ENCODE results near the gene C7orf57. TPM values are rescaled to one million over a fixed set of nuclear protein-coding genes. Genes with fewer than 3 reads are reported as not detected.

Gene C7orf57
- total RNA-seq, 1 donor, result under 0.01 TPM

DNA sequence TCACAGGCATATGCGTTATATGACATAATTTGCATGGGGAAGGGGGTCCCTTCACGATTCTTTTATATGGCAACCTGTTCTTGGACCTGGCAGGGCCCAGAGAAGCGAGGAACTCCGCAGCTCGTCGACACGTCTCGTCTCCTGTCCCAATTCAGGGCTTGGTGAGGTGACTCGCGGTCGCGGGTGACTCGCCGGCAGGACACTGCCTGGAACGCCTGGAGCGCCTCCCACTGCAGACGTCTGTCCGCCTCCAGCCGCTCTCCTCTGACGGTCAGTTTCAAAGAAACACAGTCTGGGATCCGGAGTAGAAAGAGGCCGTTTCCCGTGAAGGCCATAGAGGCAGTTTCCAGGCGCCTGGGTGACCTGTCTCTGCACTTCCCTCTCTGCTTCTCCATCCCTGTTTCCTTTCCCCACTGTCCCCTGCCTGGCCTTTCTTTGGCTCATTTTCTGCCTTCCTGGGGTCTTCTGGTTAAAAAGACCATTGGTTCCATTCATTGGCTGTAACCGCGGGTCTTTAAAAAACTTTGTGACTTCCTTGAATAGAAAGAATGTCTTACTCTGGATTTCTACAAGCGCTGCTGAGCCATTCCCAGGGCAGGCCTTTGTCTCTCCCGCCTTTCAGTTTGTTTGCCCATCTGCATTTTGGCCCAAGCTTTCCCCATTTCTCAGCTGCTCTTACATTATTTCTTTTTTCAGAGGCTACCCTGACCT, 54.9 kb downstream of the C7orf57 start:
- peak overlapping the region; percentile 82 for H3K4me3 ChIP-seq (ENCODE audit: insufficient read depth, low read length)
- no peaks in the 10 kb centered on the region for H3K27me3 ChIP-seq (ENCODE audit: insufficient read depth, low read length)
- TF ChIP-seq, protein P1, sequence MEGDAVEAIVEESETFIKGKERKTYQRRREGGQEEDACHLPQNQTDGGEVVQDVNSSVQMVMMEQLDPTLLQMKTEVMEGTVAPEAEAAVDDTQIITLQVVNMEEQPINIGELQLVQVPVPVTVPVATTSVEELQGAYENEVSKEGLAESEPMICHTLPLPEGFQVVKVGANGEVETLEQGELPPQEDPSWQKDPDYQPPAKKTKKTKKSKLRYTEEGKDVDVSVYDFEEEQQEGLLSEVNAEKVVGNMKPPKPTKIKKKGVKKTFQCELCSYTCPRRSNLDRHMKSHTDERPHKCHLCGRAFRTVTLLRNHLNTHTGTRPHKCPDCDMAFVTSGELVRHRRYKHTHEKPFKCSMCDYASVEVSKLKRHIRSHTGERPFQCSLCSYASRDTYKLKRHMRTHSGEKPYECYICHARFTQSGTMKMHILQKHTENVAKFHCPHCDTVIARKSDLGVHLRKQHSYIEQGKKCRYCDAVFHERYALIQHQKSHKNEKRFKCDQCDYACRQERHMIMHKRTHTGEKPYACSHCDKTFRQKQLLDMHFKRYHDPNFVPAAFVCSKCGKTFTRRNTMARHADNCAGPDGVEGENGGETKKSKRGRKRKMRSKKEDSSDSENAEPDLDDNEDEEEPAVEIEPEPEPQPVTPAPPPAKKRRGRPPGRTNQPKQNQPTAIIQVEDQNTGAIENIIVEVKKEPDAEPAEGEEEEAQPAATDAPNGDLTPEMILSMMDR (IDR thresholded peaks at IDR 0.05; ENCODE audit: extremely low read depth, low read depth, low read length), result no peak
- peaks cover 53% of the 10 kb centered on the region for H3K4me1 ChIP-seq (ENCODE audit: insufficient read depth, low read length)
- H3K27ac ChIP-seq (ENCODE audit: low read depth, low read length), result no peak overlapping the region
- no peak overlapping the region for H2AFZ ChIP-seq (ENCODE audit: low read length)
- peaks cover 7% of the 10 kb centered on the region for H3K36me3 ChIP-seq (ENCODE audit: insufficient read depth, low read length)
- peaks cover 17% of the 10 kb centered on the region for H3K79me2 ChIP-seq (ENCODE audit: insufficient read depth, low read length)
- no peaks in the 10 kb centered on the region for H4K20me1 ChIP-seq (ENCODE audit: insufficient read depth, low read length)
- no peaks in the 10 kb centered on the region for H3K9me3 ChIP-seq (ENCODE audit: low read depth, low read length)
- peak overlapping the region; percentile 78 for H3K4me2 ChIP-seq (ENCODE audit: insufficient read depth, low read length)
- DNase-seq (ENCODE audit: insufficient read length, low spot score, missing footprints), result peak; percentile 49

DNA sequence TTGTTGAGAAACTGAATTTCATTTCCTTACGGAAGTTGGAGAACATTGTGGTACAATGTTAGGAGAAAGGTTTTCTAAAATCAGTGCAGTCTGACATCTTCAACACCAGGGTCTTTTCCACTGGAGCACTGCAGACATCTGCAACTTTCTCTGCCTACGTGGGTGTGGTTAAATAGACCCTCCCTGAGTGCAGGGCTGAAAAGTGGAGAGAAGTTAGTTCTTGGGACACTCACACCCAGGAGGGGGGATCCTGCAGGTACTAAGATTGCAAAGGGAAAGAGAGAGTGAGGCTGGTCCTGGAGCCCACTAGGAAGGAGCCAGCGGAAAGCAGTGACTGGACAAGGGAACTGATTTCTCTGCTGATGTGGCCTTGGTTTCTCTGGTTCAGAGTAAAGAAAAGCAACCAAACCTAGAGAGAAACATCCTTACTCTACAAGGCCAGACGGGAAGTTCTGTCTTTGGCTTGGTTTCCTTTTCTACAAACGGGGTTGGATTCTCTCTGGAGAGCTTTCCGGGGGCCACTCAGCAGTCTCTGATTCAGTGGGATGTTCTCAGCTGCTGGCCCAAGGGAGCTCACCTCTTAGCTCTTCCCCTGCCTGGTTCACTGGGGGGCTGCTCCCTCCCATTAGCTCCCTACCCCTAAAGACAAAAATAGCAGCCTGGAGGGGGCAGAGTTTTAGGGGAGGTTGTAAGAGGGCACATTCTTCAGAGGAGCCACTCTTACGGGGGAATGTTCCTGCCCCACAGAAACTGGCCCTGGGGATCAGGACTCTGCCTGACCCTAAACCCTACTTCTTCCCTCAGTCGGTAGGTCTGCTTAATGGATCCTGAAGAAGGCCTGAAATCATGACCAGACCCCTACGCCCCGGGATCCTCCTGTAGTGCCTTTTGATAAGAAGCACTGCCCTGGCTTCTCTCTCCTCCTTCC, 56.4 kb downstream of the C7orf57 start:
- Histone ChIP-seq H3K9me3 (ENCODE audit: low read depth, low read length) (no peaks in the 10 kb centered on the region), H3K79me2 (ENCODE audit: insufficient read depth, low read length) (peaks cover 28% of the 10 kb centered on the region), H2AFZ (ENCODE audit: low read length) (no peak overlapping the region), H3K4me2 (ENCODE audit: insufficient read depth, low read length) (no peak overlapping the region), H4K20me1 (ENCODE audit: insufficient read depth, low read length) (no peaks in the 10 kb centered on the region), H3K4me3 (ENCODE audit: insufficient read depth, low read length) (no peak overlapping the region), H3K4me1 (ENCODE audit: insufficient read depth, low read length) (peaks cover 42% of the 10 kb centered on the region), H3K27ac (ENCODE audit: low read depth, low read length) (peak overlapping the region; percentile 48), H3K27me3 (ENCODE audit: insufficient read depth, low read length) (no peaks in the 10 kb centered on the region), H3K36me3 (ENCODE audit: insufficient read depth, low read length) (peaks cover 18% of the 10 kb centered on the region)
- no peak for DNase-seq (ENCODE audit: insufficient read length, low spot score, missing footprints)
- TF ChIP-seq, protein P1 (IDR thresholded peaks at IDR 0.05; ENCODE audit: extremely low read depth, low read depth, low read length), result no peak

DNA sequence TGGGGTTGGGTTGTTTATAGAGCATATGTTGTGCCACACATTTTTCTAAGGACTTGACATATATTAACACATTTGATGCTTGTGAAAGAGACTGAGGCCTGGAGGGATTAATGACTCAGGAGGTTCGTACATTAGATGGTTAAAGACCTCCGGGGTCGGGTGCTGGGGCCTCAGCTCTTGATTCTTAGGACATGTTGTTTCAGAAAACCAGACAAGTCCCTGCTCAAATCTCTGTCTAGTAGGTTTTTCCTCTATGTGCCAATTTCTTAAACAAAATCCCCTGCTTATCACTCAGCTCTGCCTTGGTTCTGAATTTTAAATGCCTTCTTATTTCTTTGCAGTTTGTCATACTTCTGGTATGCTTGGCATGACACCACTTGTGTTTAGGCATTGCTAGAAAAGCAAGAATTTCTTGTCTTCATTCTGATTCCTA, 59.5 kb downstream of the C7orf57 start:
- H2AFZ ChIP-seq (ENCODE audit: low read length), result no peak overlapping the region
- peaks cover 26% of the 10 kb centered on the region for H3K36me3 ChIP-seq (ENCODE audit: insufficient read depth, low read length)
- peaks cover 27% of the 10 kb centered on the region for H3K4me1 ChIP-seq (ENCODE audit: insufficient read depth, low read length)
- peak overlapping the region; percentile 72 for H3K27ac ChIP-seq (ENCODE audit: low read depth, low read length)
- H3K4me2 ChIP-seq (ENCODE audit: insufficient read depth, low read length), result peak overlapping the region; percentile 56
- no peaks in the 10 kb centered on the region for H3K9me3 ChIP-seq (ENCODE audit: low read depth, low read length)
- no peaks in the 10 kb centered on the region for H3K27me3 ChIP-seq (ENCODE audit: insufficient read depth, low read length)
- no peaks in the 10 kb centered on the region for H4K20me1 ChIP-seq (ENCODE audit: insufficient read depth, low read length)
- H3K4me3 ChIP-seq (ENCODE audit: insufficient read depth, low read length), result no peak overlapping the region
- TF ChIP-seq, protein P1 (IDR thresholded peaks at IDR 0.05; ENCODE audit: extremely low read depth, low read depth, low read length), result no peak
- DNase-seq (ENCODE audit: insufficient read length, low spot score, missing footprints), result peak; percentile 69
- peaks cover 33% of the 10 kb centered on the region for H3K79me2 ChIP-seq (ENCODE audit: insufficient read depth, low read length)

DNA sequence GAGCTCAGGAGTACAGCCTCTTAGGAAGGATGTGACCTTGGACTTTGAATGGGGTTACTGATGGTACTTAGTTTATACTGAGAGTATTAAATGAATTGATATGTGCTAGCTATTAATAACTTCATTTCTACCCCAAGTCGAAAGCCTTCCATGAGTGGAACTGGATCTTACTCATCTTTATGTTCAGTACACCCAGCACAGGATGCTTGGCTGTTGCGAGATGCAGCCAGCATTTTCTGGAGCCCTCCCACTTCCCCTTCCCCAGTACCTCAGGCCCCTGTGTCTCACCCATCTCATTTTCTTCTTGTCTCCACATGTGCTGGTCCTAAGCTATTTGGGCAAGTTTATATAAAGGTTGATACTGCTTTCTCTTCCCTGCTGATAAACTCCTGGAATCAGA, 60.9 kb downstream of the C7orf57 start:
- Histone ChIP-seq H3K4me2 (ENCODE audit: insufficient read depth, low read length) (no peak overlapping the region), H3K4me1 (ENCODE audit: insufficient read depth, low read length) (peaks cover 26% of the 10 kb centered on the region), H2AFZ (ENCODE audit: low read length) (no peak overlapping the region), H3K9me3 (ENCODE audit: low read depth, low read length) (no peaks in the 10 kb centered on the region), H4K20me1 (ENCODE audit: insufficient read depth, low read length) (no peaks in the 10 kb centered on the region), H3K36me3 (ENCODE audit: insufficient read depth, low read length) (peaks cover 26% of the 10 kb centered on the region), H3K27ac (ENCODE audit: low read depth, low read length) (no peak overlapping the region), H3K27me3 (ENCODE audit: insufficient read depth, low read length) (no peaks in the 10 kb centered on the region), H3K79me2 (ENCODE audit: insufficient read depth, low read length) (peaks cover 31% of the 10 kb centered on the region), H3K4me3 (ENCODE audit: insufficient read depth, low read length) (no peak overlapping the region)
- no peak for DNase-seq (ENCODE audit: insufficient read length, low spot score, missing footprints)
- TF ChIP-seq, protein P1 (IDR thresholded peaks at IDR 0.05; ENCODE audit: extremely low read depth, low read depth, low read length), result no peak

Measured in osteoblast (primary cell).